ENCODE measurements around the gene FAR1.

DNA sequence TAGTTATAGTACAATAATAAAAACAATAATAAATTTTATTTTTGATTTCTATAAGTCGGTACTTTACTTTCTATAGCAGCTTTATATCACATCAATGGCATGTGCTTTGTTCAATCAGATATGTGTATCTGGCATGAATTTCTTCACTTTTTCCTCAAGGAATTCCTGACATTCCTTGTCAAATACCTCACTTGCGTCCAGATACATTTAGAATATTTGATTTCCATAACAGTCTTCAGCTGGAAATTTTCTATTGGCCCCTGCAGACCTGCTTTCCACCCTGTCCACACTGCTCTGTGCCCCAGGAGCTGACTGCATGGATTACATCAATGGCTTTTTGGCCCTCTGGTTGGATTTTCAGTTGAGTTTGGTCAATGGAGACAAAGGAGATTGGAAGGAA is 93.2 kb downstream of the FAR1 start:
- TF ChIP-seq, protein P1, sequence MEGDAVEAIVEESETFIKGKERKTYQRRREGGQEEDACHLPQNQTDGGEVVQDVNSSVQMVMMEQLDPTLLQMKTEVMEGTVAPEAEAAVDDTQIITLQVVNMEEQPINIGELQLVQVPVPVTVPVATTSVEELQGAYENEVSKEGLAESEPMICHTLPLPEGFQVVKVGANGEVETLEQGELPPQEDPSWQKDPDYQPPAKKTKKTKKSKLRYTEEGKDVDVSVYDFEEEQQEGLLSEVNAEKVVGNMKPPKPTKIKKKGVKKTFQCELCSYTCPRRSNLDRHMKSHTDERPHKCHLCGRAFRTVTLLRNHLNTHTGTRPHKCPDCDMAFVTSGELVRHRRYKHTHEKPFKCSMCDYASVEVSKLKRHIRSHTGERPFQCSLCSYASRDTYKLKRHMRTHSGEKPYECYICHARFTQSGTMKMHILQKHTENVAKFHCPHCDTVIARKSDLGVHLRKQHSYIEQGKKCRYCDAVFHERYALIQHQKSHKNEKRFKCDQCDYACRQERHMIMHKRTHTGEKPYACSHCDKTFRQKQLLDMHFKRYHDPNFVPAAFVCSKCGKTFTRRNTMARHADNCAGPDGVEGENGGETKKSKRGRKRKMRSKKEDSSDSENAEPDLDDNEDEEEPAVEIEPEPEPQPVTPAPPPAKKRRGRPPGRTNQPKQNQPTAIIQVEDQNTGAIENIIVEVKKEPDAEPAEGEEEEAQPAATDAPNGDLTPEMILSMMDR (IDR thresholded peaks at IDR 0.05) = no peak
- TF ChIP-seq ZFX (IDR thresholded peaks at IDR 0.05; ENCODE audit: borderline replicate concordance) = no peak
